Measurements from ENCODE around the gene MTR.

The MTR gene

GRCh38 chr1:236868625-236869467 is 73.8 kb downstream of the MTR start:
- TF ChIP-seq TAF1 (IDR thresholded peaks at IDR 0.05; ENCODE audit: borderline replicate concordance, low read depth, low read length) (no peak), POLR2A (IDR thresholded peaks at IDR 0.05; ENCODE audit: low read depth, low read length) (no peak), POLR2AphosphoS5 (IDR thresholded peaks at IDR 0.05; ENCODE audit: low read depth, low read length) (no peak)
- peak; percentile 94 for FAIRE-seq
- peak; percentile 19 for DNase-seq (ENCODE audit: insufficient read length)

- FAIRE-seq (no peak), DNase-seq (ENCODE audit: insufficient read length) (no peak)
- TF ChIP-seq POLR2AphosphoS5 (IDR thresholded peaks at IDR 0.05; ENCODE audit: low read depth, low read length) (no peak), TAF1 (IDR thresholded peaks at IDR 0.05; ENCODE audit: borderline replicate concordance, low read depth, low read length) (no peak), POLR2A (IDR thresholded peaks at IDR 0.05; ENCODE audit: low read depth, low read length) (no peak)
Measured at GRCh38 chr1:236869911-236870310, 74.8 kb downstream of the MTR start.

GRCh38 chr1:236870721-236871120 is 75.6 kb downstream of the MTR start:
- FAIRE-seq, result no peak
- TF ChIP-seq TAF1 (IDR thresholded peaks at IDR 0.05; ENCODE audit: borderline replicate concordance, low read depth, low read length), result no peak
- TF ChIP-seq POLR2A (IDR thresholded peaks at IDR 0.05; ENCODE audit: low read depth, low read length), result no peak
- no peak for TF ChIP-seq POLR2AphosphoS5 (IDR thresholded peaks at IDR 0.05; ENCODE audit: low read depth, low read length)
- DNase-seq (ENCODE audit: insufficient read length), result no peak

- TF ChIP-seq POLR2A (IDR thresholded peaks at IDR 0.05; ENCODE audit: low read depth, low read length), result no peak
Measured at GRCh38 chr1:236872075-236872666, 77.1 kb downstream of the MTR start.

GRCh38 chr1:236875975-236876374 is 80.9 kb downstream of the MTR start:
- TF ChIP-seq POLR2A (IDR thresholded peaks at IDR 0.05; ENCODE audit: low read depth, low read length), result no peak
- DNase-seq (ENCODE audit: insufficient read length) (no peak), FAIRE-seq (no peak)

More at GRCh38 chr1:236872075-236872666, 77.1 kb downstream of the MTR start:
- no peak for DNase-seq (ENCODE audit: insufficient read length)
- no peak for FAIRE-seq

GRCh38 chr1:236877661-236878060 is 82.6 kb downstream of the MTR start:
- no peak for TF ChIP-seq POLR2AphosphoS5 (IDR thresholded peaks at IDR 0.05; ENCODE audit: low read depth, low read length)
- TF ChIP-seq TAF1 (IDR thresholded peaks at IDR 0.05; ENCODE audit: borderline replicate concordance, low read depth, low read length), result no peak
- TF ChIP-seq POLR2A (IDR thresholded peaks at IDR 0.05; ENCODE audit: low read depth, low read length), result no peak
- no peak for DNase-seq (ENCODE audit: insufficient read length)
- FAIRE-seq, result no peak

GRCh38 chr1:236880209-236880608 is 85.1 kb downstream of the MTR start:
- no peak for TF ChIP-seq TAF1 (IDR thresholded peaks at IDR 0.05; ENCODE audit: borderline replicate concordance, low read depth, low read length)
- TF ChIP-seq POLR2AphosphoS5 (IDR thresholded peaks at IDR 0.05; ENCODE audit: low read depth, low read length), result no peak
- no peak for TF ChIP-seq POLR2A (IDR thresholded peaks at IDR 0.05; ENCODE audit: low read depth, low read length)
- no peak for DNase-seq (ENCODE audit: insufficient read length)
- no peak for FAIRE-seq

- DNase-seq (ENCODE audit: insufficient read length) (no peak), FAIRE-seq (no peak)
- TF ChIP-seq POLR2A (IDR thresholded peaks at IDR 0.05; ENCODE audit: low read depth, low read length) (no peak), TAF1 (IDR thresholded peaks at IDR 0.05; ENCODE audit: borderline replicate concordance, low read depth, low read length) (no peak), POLR2AphosphoS5 (IDR thresholded peaks at IDR 0.05; ENCODE audit: low read depth, low read length) (no peak)
Measured at GRCh38 chr1:236882678-236883077, 87.6 kb downstream of the MTR start.

GRCh38 chr1:236886199-236886598 is 91.1 kb downstream of the MTR start:
- DNase-seq (ENCODE audit: insufficient read length) (no peak), FAIRE-seq (no peak)
- TF ChIP-seq TAF1 (IDR thresholded peaks at IDR 0.05; ENCODE audit: borderline replicate concordance, low read depth, low read length) (no peak), POLR2A (IDR thresholded peaks at IDR 0.05; ENCODE audit: low read depth, low read length) (no peak), POLR2AphosphoS5 (IDR thresholded peaks at IDR 0.05; ENCODE audit: low read depth, low read length) (no peak)

GRCh38 chr1:236887081-236887480 is 92.0 kb downstream of the MTR start:
- DNase-seq (ENCODE audit: insufficient read length) (no peak), FAIRE-seq (no peak)
- TF ChIP-seq POLR2A (IDR thresholded peaks at IDR 0.05; ENCODE audit: low read depth, low read length) (no peak), POLR2AphosphoS5 (IDR thresholded peaks at IDR 0.05; ENCODE audit: low read depth, low read length) (no peak), TAF1 (IDR thresholded peaks at IDR 0.05; ENCODE audit: borderline replicate concordance, low read depth, low read length) (no peak)

GRCh38 chr1:236888126-236888525 is 93.0 kb downstream of the MTR start:
- TF ChIP-seq POLR2A (IDR thresholded peaks at IDR 0.05; ENCODE audit: low read depth, low read length) (no peak), TAF1 (IDR thresholded peaks at IDR 0.05; ENCODE audit: borderline replicate concordance, low read depth, low read length) (no peak), POLR2AphosphoS5 (IDR thresholded peaks at IDR 0.05; ENCODE audit: low read depth, low read length) (no peak)
- DNase-seq (ENCODE audit: insufficient read length), result no peak
- no peak for FAIRE-seq

GRCh38 chr1:236888903-236889302 is 93.8 kb downstream of the MTR start:
- DNase-seq (ENCODE audit: insufficient read length) (no peak), FAIRE-seq (no peak)
- TF ChIP-seq TAF1 (IDR thresholded peaks at IDR 0.05; ENCODE audit: borderline replicate concordance, low read depth, low read length) (no peak), POLR2AphosphoS5 (IDR thresholded peaks at IDR 0.05; ENCODE audit: low read depth, low read length) (no peak), POLR2A (IDR thresholded peaks at IDR 0.05; ENCODE audit: low read depth, low read length) (no peak)

Measured in GM12892 (cell line).